Measurements from ENCODE around the gene FAM149A. TPM values are rescaled to one million over a fixed set of nuclear protein-coding genes. Genes with fewer than 3 reads are reported as not detected.

The FAM149A gene
- total RNA-seq, 4 donors from 2014 or later, result 8.1 to 13.4 (median 9.7) TPM

GRCh38 chr4:186092296-186092695, 12.2 kb upstream of the FAM149A start:
- Histone ChIP-seq H3K4me3 (replicated peaks in 1 of 3) (no peak overlapping the region), H3K27ac (no peak overlapping the region), H3K4me1 (no peaks in the 10 kb centered on the region), H3K36me3 (no peaks in the 10 kb centered on the region), H3K9me3 (no peaks in the 10 kb centered on the region), H3K27me3 (no peaks in the 10 kb centered on the region)
- DNase-seq, result no peak
- TF ChIP-seq POLR2A (IDR thresholded peaks at IDR 0.05), result no peak
- TF ChIP-seq, protein P1, sequence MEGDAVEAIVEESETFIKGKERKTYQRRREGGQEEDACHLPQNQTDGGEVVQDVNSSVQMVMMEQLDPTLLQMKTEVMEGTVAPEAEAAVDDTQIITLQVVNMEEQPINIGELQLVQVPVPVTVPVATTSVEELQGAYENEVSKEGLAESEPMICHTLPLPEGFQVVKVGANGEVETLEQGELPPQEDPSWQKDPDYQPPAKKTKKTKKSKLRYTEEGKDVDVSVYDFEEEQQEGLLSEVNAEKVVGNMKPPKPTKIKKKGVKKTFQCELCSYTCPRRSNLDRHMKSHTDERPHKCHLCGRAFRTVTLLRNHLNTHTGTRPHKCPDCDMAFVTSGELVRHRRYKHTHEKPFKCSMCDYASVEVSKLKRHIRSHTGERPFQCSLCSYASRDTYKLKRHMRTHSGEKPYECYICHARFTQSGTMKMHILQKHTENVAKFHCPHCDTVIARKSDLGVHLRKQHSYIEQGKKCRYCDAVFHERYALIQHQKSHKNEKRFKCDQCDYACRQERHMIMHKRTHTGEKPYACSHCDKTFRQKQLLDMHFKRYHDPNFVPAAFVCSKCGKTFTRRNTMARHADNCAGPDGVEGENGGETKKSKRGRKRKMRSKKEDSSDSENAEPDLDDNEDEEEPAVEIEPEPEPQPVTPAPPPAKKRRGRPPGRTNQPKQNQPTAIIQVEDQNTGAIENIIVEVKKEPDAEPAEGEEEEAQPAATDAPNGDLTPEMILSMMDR (IDR thresholded peaks at IDR 0.05), result no peak
- intact Hi-C loops (cut with DNase I), result no loop called here
- 92 to 93% methylated on average over 17 of the region's 17 CpGs for WGBS, 2 donors

DNA sequence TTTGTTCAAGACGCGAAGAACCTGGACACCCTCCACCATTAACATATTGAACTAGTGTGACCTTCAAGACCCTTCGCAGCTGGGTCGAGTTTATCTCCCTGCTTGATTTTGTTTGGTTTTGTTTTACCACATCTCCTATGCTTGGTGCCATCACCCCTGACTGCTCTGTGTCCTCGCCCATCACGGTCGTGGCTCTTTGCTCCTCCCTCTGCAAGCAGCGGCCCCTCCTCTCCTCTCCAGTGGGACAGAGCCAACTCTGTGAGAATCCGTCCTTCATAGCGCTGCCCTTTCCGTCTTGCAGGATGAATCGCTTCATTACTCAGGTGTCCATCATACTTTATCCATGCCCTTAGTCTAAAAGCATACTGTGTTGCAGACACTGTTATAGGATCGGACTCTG, 9.1 kb upstream of the FAM149A start:
- Histone ChIP-seq H3K4me3 (replicated peaks in 1 of 3) (no peak overlapping the region), H3K27me3 (no peaks in the 10 kb centered on the region), H3K27ac (no peak overlapping the region), H3K4me1 (no peaks in the 10 kb centered on the region), H3K36me3 (no peaks in the 10 kb centered on the region), H3K9me3 (no peaks in the 10 kb centered on the region)
- 70 to 72% methylated on average over 13 of the region's 13 CpGs for WGBS, 2 donors
- DNase-seq, result no peak
- intact Hi-C loops (cut with DNase I), result no loop called here
- no peak for TF ChIP-seq POLR2A (IDR thresholded peaks at IDR 0.05)
- TF ChIP-seq, protein P1 (IDR thresholded peaks at IDR 0.05), result no peak

DNA sequence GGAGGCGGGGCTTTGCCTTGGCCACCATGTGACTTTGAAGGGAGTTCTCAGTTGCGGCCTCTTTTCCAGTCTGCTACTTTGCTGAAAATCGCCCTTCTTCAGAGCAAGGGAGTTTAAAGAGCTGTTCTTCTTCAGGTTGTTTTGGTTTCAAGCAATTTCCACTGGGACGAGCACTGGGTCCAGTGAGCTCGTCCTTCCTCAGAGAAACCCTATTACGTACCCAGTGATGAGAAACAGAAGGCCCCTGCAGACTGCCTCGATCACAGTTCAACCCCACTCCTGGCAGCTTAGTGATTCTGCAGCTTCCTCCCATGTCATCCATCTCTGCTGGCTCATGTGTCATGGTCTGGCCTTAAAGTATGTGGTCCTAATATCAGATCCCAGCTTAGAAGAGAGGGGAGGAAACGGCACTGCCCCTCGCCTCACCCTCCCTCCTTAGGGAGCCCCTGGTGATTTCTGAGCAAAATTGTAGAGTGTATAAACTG, 7.8 kb upstream of the FAM149A start:
- Histone ChIP-seq H3K27me3 (no peaks in the 10 kb centered on the region), H3K9me3 (no peaks in the 10 kb centered on the region), H3K27ac (no peak overlapping the region), H3K4me1 (no peaks in the 10 kb centered on the region), H3K4me3 (replicated peaks in 1 of 3) (no peak overlapping the region), H3K36me3 (no peaks in the 10 kb centered on the region)
- DNase-seq, result no peak
- intact Hi-C loops (cut with DNase I), result no loop called here
- no peak for TF ChIP-seq POLR2A (IDR thresholded peaks at IDR 0.05)
- TF ChIP-seq, protein P1 (IDR thresholded peaks at IDR 0.05), result no peak
- 68 to 75% methylated on average over 9 of the region's 9 CpGs for WGBS, 2 donors

- H3K27ac ChIP-seq, result no peak overlapping the region
- WGBS, 2 donors, result 85 to 86% methylated on average over 5 of the region's 5 CpGs
- DNase-seq, result no peak
- intact Hi-C loops (cut with DNase I), result no loop called here
- TF ChIP-seq POLR2A (IDR thresholded peaks at IDR 0.05), result no peak
- TF ChIP-seq, protein P1 (IDR thresholded peaks at IDR 0.05), result no peak
- no peaks in the 10 kb centered on the region for H3K4me1 ChIP-seq
- no peak overlapping the region for H3K4me3 ChIP-seq (replicated peaks in 1 of 3)
- no peaks in the 10 kb centered on the region for H3K9me3 ChIP-seq
- H3K36me3 ChIP-seq, result no peaks in the 10 kb centered on the region
- H3K27me3 ChIP-seq, result no peaks in the 10 kb centered on the region
Measured at GRCh38 chr4:186097386-186097785, 7.1 kb upstream of the FAM149A start.

DNA sequence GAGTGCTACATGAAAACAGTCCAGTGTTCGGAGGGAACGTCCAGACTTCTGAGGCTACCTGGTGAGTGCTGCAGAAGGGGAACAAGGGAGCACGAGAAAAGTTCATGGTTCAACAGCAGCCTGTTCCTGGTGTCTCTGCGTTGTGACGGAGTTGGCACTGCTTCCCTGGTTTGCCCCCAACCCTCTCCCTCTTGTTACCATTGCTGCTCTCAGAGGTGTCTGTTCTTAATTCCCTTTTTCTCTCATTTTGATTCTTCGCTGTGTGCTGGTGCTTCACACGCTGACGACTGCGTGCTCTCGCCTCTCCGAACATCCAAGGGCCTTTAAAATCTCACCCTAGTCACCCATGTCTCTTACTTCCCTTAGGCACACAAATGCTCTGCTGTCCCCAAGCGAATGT, 1.6 kb upstream of the FAM149A start:
- intact Hi-C loops (cut with DNase I), result no loop called here
- 96% methylated on average over 12 of the region's 12 CpGs for WGBS, 2 donors

More for the DNA sequence above, 1.6 kb upstream of the FAM149A start:
- no peaks in the 10 kb centered on the region for H3K9me3 ChIP-seq
- no peak for DNase-seq
- no peak overlapping the region for H3K4me3 ChIP-seq (replicated peaks in 1 of 3)
- H3K4me1 ChIP-seq, result peaks cover 0 to 3% of the 10 kb centered on the region in 2 donors
- H3K36me3 ChIP-seq, result no peaks in the 10 kb centered on the region
- no peak overlapping the region for H3K27ac ChIP-seq
- no peaks in the 10 kb centered on the region for H3K27me3 ChIP-seq
- TF ChIP-seq POLR2A (IDR thresholded peaks at IDR 0.05), result no peak
- TF ChIP-seq, protein P1 (IDR thresholded peaks at IDR 0.05), result no peak

All from thyroid gland (tissue), 4 donors.